SJSA1 (cell line): ENCODE data around the gene SAP30BP. TPM values are rescaled to one million over a fixed set of nuclear protein-coding genes. Genes with fewer than 3 reads are reported as not detected.

Experiments
- DNase-seq, 2 experiments: peaks; one replicate each; pipeline ENCODE4 v3.0.0-alpha.2; 2015 to 2020; ENCODE audit warnings: low spot score in 2 of 2, low read depth in 1 of 2
- H3K27ac ChIP-seq: fragments of 250-450 bp; sonication (Bioruptor Pico); 2 replicates; pipeline ENCODE4 v1.5.1; 2020; ENCODE audit warnings: mild to moderate bottlenecking, moderate library complexity
- H3K27me3 ChIP-seq: fragments of 250-450 bp; sonication (Bioruptor Pico); replicated peaks from 2 replicates; pipeline ENCODE4 v1.5.1; 2020; ENCODE audit warnings: mild to moderate bottlenecking, moderate library complexity
- H3K36me3 ChIP-seq: fragments of 250-450 bp; sonication (Bioruptor Pico); 2 replicates; pipeline ENCODE4 v1.5.1; 2020; ENCODE audit warnings: mild to moderate bottlenecking
- H3K4me1 ChIP-seq: fragments of 250-450 bp; sonication (Bioruptor Pico); replicated peaks from 2 replicates; pipeline ENCODE4 v1.6.1; 2021; ENCODE audit warnings: mild to moderate bottlenecking
- H3K4me3 ChIP-seq: fragments of 250-450 bp; sonication (Bioruptor Pico); 2 replicates; pipeline ENCODE4 v1.5.1; 2020; ENCODE audit warnings: mild to moderate bottlenecking
- H3K9me3 ChIP-seq: fragments of 250-450 bp; sonication (Bioruptor Pico); replicated peaks from 2 replicates; pipeline ENCODE4 v1.5.1; 2020; ENCODE audit warnings: mild to moderate bottlenecking
- total RNA-seq: library from RNA; depleted of rRNA; stranded (reverse); fragments of >200 nt; shearing (Covaris generic); gene quantifications from 2 replicates; pipeline ENCODE4 v1.2.3, GENCODE V29; 2014

The SAP30BP gene
- total RNA-seq, 1 experiment from 2014 or later: 90.5 TPM

DNA sequence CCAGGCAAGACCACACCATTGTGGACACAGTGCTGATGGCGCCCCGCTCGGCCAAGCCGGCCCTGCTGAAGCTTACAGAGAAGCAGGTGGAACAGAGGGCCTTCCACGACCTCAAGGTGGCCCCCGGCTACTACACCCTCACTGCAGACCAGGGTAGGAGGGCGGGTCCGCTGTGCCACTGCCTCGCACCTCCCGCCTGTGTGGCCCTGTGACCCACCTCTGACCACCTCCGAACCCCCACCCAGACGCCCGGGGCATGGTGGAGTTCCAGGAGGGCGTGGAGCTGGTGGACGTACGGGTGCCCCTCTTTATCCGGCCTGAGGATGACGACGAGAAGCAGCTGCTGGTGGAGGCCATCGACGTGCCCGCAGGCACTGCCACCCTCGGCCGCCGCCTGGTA lies 75.2 kb downstream of the SAP30BP start:
- H3K4me1 ChIP-seq: no peaks in the 10 kb centered on the region; the same call in 1 of the 2 replicates
- no peaks in the 10 kb centered on the region for H3K9me3 ChIP-seq
- no peaks in the 10 kb centered on the region for H3K27me3 ChIP-seq
- H3K27ac ChIP-seq: no peak overlapping the region
- H3K4me3 ChIP-seq: no peak overlapping the region
- DNase-seq: no peak
- no peaks in the 10 kb centered on the region for H3K36me3 ChIP-seq

DNA sequence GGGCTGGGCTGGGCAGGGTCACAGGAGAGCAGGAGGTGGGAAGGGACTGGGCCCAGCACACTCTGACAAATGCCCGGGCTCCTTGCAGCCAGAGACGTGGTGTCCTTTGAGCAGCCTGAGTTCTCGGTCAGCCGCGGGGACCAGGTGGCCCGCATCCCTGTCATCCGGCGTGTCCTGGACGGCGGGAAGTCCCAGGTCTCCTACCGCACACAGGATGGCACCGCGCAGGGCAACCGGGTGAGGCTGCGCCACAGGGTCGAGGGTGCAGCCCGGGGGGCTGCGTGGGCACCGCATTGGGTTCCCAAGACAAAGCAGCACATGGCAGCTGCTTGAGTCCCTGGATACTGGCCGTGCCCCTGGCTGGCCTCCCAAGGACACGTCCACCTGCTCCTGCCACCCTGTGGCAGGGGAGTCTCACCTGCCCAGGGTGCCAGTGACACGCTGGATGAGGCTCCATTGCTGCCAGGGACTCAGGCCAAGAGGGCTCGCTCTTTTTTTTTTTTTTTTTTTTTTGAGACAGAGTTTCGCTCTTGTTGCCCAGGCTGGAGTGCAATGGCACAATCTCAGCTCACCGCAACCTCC lies 76.6 kb downstream of the SAP30BP start:
- Histone ChIP-seq H3K4me3 (no peak overlapping the region), H3K27me3 (no peaks in the 10 kb centered on the region), H3K27ac (no peak overlapping the region)

DNA sequence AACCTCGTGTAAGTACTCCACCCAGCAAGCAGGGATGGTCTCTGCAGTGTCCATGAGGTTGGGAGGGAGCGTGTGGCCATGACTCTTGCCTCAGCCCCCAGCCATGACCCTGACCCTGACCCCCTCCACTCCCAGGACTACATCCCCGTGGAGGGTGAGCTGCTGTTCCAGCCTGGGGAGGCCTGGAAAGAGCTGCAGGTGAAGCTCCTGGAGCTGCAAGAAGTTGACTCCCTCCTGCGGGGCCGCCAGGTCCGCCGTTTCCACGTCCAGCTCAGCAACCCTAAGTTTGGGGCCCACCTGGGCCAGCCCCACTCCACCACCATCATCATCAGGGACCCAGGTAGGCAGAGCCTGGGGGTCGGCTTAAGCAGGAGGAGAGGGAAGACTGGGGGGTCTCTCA lies 81.6 kb downstream of the SAP30BP start:
- Histone ChIP-seq H3K4me3 (no peak overlapping the region), H3K27me3 (no peaks in the 10 kb centered on the region), H3K27ac (no peak overlapping the region), H3K36me3 (peaks cover 2% of the 10 kb centered on the region; the same call in 1 of the 2 replicates), H3K9me3 (no peaks in the 10 kb centered on the region), H3K4me1 (peaks cover 17% of the 10 kb centered on the region)
- DNase-seq: no peak

More for the DNA sequence above, 76.6 kb downstream of the SAP30BP start:
- peaks cover 5% of the 10 kb centered on the region for H3K4me1 ChIP-seq
- H3K36me3 ChIP-seq: no peaks in the 10 kb centered on the region
- no peaks in the 10 kb centered on the region for H3K9me3 ChIP-seq
- DNase-seq: no peak

DNA sequence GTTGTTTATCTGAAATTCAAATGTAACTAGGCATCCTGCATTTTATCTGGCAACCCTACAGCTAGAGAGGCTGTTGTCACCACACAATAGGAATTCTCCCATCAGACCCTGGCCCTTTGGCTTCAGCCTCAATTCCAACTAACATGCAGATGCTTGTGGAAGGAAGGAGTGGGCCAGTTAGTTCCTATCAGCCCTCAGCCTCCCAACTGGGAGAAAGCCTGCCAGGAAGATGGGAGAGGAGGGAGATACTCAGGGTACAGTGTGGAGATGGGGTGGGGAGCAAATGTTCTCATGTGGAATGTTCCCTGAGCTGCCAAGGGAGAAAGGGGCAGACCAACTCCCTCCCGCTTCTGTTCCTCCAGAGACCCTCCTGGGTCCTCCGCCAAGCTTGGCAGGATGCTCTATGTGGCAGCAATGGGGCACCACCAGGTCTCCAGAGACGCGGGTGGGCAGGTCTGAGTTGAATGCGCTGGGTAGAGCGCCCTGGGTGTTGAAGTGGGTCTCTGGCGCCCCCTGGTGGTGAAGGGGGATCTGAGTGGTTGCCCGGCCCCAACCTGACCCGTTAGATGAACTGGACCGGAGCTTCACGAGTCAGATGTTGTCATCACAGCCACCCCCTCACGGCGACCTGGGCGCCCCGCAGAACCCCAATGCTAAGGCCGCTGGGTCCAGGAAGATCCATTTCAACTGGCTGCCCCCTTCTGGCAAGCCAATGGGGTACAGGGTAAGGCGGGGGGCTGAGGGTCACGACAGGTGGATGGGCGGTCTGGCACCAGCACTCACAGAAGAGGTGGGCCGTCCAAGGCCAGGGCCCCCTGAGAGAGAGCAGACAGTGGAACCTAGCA lies 82.6 kb downstream of the SAP30BP start:
- Histone ChIP-seq H3K27me3 (no peaks in the 10 kb centered on the region), H3K4me3 (no peak overlapping the region), H3K36me3 (peaks cover 2% of the 10 kb centered on the region; the same call in 1 of the 2 replicates), H3K27ac (no peak overlapping the region), H3K4me1 (peaks cover 23% of the 10 kb centered on the region), H3K9me3 (no peaks in the 10 kb centered on the region)
- DNase-seq: peak; percentile 69 to 90

DNA sequence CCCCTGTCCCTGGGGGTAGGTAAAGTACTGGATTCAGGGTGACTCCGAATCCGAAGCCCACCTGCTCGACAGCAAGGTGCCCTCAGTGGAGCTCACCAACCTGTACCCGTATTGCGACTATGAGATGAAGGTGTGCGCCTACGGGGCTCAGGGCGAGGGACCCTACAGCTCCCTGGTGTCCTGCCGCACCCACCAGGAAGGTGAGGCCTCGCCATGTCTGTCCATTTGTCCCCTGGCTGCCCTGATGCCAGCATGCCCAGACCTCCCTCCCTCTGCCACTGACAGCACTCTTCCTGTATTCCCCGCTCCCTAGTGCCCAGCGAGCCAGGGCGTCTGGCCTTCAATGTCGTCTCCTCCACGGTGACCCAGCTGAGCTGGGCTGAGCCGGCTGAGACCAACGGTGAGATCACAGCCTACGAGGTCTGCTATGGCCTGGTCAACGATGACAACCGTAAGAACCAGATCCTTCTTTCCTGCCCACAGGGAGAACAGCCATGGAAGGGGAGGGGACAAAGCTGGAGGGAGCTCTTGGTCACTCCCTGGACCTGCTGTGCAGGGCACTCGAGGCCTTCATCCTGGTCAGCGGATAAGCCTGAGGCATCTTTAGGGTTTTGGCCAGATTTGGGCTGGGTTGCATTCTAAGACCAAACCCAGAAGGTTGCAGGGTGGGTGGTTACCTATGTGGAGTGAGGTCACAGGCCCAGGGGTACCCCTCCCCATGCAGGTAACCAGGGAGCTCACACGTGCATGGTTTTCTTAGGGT lies 83.7 kb downstream of the SAP30BP start:
- no peak for DNase-seq
- H3K36me3 ChIP-seq: peaks cover 2% of the 10 kb centered on the region; the same call in 1 of the 2 replicates
- H3K9me3 ChIP-seq: no peaks in the 10 kb centered on the region
- no peak overlapping the region for H3K27ac ChIP-seq
- no peaks in the 10 kb centered on the region for H3K27me3 ChIP-seq
- no peak overlapping the region for H3K4me3 ChIP-seq
- H3K4me1 ChIP-seq: peaks cover 23% of the 10 kb centered on the region

DNA sequence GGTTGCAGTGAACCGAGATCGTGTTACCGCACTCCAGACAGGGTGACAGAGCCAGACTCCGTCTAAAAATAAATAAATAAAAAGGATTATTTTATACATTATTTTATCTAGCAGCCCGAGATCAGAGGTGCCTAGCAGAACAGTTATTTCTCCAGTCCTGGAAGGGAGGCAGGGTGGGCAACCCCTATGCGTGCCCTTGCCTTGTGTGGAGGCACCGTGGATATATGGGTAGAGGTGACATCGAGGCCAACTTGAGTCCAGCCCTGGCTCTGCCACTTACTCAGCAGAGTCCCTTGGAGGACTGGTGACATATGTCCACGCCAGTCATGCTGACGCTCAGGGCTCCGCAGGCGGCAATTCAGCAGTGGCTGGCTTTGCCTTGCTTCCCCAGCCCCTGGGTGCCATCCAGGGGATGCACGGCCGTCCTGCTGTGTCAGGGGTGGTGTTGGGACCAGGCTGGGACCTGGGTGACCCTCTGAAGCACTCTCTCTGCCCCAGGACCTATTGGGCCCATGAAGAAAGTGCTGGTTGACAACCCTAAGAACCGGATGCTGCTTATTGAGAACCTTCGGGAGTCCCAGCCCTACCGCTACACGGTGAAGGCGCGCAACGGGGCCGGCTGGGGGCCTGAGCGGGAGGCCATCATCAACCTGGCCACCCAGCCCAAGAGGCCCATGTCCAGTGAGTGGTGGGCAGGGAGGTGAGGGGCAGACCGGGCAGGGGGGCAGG lies 84.7 kb downstream of the SAP30BP start:
- Histone ChIP-seq H3K27ac (no peak overlapping the region), H3K4me1 (peaks cover 23% of the 10 kb centered on the region), H3K36me3 (peaks cover 2% of the 10 kb centered on the region; the same call in 1 of the 2 replicates), H3K4me3 (no peak overlapping the region), H3K9me3 (no peaks in the 10 kb centered on the region), H3K27me3 (no peaks in the 10 kb centered on the region)
- DNase-seq: no peak

DNA sequence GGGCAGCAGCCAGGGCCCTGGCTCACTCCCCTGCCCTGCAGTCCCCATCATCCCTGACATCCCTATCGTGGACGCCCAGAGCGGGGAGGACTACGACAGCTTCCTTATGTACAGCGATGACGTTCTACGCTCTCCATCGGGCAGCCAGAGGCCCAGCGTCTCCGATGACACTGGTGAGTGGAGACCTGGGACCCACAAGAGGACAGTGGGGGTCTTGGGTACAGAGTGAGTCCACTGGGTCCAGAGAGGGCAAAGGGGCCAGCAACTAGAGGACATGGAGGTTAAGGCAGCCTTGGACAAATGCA lies 85.2 kb downstream of the SAP30BP start:
- Histone ChIP-seq H3K36me3 (peaks cover 2% of the 10 kb centered on the region; the same call in 1 of the 2 replicates), H3K4me1 (peaks cover 23% of the 10 kb centered on the region), H3K9me3 (no peaks in the 10 kb centered on the region), H3K27ac (no peak overlapping the region), H3K4me3 (no peak overlapping the region), H3K27me3 (no peaks in the 10 kb centered on the region)
- no peak for DNase-seq

DNA sequence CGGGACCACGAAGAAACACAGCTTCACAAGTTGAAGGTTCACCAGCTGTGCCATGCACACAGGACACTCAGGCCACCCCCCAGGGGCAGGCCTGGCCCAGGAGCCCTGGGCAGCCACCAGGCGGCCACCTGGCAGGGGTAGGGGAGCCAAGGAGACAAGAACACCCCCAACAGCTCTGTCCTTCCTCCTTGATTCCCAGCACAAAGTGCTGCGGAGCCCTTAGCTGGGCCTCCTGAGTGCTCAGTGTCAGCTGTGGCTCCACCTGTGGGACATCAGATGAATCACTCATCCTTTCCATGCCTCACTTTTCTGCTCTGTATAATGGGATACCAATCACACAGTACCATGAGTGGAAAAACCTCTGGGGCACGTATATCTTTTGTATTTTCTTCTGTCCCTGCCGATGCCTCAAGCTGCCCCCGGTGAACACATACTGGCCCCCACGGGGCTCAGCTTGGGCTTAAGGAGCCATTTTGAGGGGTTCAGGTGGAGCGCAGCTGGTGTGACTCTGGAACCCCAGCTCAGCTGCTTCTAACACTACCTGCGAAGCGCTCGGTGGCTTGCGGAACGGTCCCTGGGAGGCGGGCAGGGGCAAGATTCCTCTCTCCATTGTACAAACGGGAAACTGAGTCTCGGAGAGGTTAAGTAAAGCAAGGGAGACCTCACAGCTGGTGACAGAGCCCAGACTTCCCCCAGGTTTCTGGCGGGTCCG lies 85.8 kb downstream of the SAP30BP start:
- Histone ChIP-seq H3K9me3 (no peaks in the 10 kb centered on the region), H3K4me3 (peak overlapping the region; percentile 33), H3K36me3 (peaks cover 2% of the 10 kb centered on the region; the same call in 1 of the 2 replicates), H3K4me1 (peaks cover 19% of the 10 kb centered on the region), H3K27ac (no peak overlapping the region), H3K27me3 (no peaks in the 10 kb centered on the region)
- no peak for DNase-seq

DNA sequence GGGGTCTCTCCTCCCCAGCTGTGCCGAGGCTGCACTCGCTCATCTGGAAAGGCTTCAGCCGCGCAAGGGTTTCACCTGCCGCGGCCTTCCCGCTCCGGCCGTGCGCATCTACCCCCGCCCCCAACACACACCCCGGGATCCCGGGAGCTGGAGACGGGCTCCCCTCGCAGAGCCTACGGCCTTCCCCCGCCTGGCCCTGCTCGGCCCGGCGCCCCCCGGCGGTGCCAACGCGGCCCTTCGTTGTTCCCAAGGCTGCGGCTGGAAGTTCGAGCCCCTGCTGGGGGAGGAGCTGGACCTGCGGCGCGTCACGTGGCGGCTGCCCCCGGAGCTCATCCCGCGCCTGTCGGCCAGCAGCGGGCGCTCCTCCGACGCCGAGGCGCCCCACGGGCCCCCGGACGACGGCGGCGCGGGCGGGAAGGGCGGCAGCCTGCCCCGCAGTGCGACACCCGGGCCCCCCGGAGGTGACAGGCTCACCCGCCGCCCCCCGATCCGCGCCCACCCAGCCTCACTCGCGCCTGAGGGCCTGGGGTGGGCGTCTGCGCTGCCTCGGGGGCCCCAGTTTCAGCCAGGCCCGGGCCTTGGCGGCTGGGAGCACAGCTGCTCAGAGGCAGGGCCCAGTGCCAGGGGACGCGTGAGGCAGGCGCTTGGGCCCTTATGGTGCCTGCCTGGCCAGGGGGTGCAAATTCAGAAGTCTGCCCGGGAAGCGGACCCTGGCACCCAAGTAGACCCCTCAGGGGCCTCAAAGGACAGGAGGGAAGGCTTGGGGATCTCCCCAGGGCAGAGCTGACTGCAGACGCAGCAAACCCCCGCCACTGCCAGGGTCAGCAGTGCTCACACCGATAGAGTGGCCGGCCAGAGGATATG lies 86.6 kb downstream of the SAP30BP start:
- peak overlapping the region; percentile 35; the same call in 1 of the 2 replicates for H3K27ac ChIP-seq
- no peaks in the 10 kb centered on the region for H3K9me3 ChIP-seq
- DNase-seq: peak; percentile 69 to 84
- H3K4me1 ChIP-seq: peaks cover 19% of the 10 kb centered on the region
- peak overlapping the region; percentile 33 for H3K4me3 ChIP-seq
- H3K36me3 ChIP-seq: peaks cover 2% of the 10 kb centered on the region; the same call in 1 of the 2 replicates
- H3K27me3 ChIP-seq: no peaks in the 10 kb centered on the region

DNA sequence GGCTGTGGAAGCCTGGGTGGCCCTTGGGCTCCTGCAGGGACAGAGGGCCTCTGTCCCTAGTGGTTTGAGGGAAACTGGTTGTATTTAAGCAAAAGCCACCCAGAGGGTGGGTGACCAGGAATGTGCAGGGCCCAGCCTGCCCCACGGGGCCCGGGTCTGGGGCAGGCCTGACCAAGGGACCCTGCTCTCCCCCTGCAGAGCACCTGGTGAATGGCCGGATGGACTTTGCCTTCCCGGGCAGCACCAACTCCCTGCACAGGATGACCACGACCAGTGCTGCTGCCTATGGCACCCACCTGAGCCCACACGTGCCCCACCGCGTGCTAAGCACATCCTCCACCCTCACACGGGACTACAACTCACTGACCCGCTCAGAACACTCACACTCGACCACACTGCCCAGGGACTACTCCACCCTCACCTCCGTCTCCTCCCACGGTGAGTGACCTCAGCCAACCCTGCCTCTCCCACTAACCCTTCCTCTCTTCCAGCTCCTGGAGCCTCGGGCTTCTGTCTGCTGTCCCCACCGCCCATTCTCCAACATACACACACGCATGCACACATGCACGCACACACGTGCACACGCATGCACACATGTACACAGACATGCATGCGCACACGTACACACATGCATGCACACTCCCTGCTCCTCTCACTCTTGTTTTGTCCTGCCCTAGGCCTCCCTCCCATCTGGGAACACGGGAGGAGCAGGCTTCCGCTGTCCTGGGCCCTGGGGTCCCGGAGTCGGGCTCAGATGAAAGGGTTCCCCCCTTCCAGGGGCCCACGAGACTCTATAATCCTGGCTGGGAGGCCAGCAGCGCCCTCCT lies 87.5 kb downstream of the SAP30BP start:
- Histone ChIP-seq H3K4me3 (no peak overlapping the region), H3K27ac (no peak overlapping the region), H3K36me3 (peaks cover 2% of the 10 kb centered on the region; the same call in 1 of the 2 replicates), H3K27me3 (no peaks in the 10 kb centered on the region), H3K4me1 (peaks cover 18% of the 10 kb centered on the region), H3K9me3 (no peaks in the 10 kb centered on the region)
- DNase-seq: no peak

DNA sequence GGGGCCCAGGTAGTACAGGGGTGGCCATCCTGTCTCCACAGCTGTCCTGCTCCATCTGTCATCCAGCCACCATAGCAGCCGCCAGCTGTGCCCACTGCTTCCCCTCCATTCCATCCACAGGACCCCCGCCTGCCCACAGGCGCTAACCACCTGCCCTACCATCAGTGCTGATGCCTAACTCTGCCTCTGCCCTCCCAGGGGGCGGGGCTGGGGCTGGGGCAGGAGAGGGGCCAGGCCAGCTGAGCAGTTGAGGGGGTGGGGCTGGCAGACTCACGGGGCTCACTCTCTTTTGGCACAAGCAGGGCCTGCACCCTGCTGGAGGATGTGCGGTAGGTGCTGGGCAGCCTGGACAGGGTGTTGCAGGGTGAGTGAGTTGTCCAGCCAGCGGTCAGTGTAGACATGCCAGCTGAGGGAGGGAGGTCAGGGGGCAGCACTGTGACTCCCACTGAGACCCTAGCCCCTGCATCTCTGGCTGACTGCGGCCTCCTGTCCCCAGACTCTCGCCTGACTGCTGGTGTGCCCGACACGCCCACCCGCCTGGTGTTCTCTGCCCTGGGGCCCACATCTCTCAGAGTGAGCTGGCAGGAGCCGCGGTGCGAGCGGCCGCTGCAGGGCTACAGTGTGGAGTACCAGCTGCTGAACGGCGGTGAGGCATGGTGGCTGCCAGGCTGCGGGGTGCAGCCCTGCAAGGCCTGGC lies 88.2 kb downstream of the SAP30BP start:
- Histone ChIP-seq H3K27me3 (no peaks in the 10 kb centered on the region), H3K9me3 (no peaks in the 10 kb centered on the region), H3K4me3 (no peak overlapping the region), H3K27ac (no peak overlapping the region), H3K36me3 (peaks cover 2% of the 10 kb centered on the region; the same call in 1 of the 2 replicates), H3K4me1 (peaks cover 12% of the 10 kb centered on the region)
- peak in 1 of 2 experiments; percentile 55 for DNase-seq
